ENCODE measurements around the gene SLC8A1.

Gene SLC8A1

DNA sequence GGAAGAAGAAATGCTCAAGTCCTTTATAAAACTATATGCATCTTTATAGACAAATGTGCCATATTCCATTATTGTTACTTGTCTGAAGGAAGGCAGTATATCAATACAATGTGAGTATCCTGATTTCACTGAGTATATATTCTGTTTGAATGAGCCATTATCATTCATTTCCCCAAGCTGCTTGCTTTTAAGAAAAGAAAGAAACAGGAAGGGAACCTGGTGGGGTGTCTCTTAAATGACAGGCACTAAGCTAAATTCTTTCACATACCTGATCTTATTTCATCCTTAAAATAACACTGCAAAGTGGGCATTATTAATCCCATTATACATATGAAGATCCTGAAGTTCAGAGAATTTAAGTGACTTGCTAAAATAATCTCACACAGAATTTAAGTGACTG, 307.9 kb downstream of the SLC8A1 start:
- DNase-seq (ENCODE audit: low spot score): no peak

DNA sequence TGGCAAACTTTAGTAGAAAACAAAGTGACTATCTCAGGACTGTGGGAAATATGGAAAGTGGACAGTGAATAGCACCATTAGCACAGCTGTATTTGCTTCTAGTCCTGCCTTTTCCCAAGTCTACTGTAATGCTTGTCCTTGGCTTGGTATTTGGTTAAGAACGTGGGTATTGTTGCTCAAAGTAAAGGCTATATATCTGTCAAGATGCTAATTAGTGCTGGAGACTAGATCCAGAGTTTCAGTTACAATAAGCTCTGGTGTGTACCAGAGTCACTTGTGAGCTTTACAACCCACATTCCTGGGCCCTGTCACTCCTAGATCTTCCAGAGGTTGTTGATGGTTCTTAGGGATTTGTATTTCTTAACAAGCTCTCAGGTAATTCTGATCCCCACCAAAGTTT, 313.6 kb downstream of the SLC8A1 start:
- no peak for DNase-seq (ENCODE audit: low spot score)

DNA sequence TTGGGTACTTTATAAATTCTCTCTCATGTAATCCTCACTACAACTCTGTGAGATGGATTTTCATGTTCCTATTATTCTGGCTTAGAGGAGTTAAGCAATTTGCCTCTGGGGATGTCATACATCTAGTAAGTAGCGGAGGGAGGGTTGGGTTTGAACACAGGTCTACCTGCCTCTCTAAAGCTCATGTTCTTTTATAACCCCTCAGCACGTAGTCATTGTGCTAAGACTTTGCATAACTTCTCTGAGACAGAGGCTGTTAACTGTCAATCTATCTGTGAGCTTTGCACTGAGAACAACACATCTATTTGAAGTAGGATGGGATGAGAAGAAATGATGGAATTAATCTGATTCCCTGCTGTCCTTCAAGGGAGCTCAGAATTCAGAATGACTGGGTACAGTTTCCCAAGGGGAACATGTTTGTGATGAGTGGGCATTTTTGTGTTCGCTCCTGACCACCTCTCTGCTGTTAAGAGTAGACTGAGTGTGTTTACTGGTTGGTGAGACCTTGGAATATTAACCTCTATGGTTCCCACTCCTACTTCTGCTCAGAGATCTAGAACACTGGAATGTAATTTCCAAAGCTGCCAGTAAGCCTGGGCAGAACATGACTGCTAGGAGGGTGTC, 320.7 kb downstream of the SLC8A1 start:
- no peak for DNase-seq (ENCODE audit: low spot score)

DNA sequence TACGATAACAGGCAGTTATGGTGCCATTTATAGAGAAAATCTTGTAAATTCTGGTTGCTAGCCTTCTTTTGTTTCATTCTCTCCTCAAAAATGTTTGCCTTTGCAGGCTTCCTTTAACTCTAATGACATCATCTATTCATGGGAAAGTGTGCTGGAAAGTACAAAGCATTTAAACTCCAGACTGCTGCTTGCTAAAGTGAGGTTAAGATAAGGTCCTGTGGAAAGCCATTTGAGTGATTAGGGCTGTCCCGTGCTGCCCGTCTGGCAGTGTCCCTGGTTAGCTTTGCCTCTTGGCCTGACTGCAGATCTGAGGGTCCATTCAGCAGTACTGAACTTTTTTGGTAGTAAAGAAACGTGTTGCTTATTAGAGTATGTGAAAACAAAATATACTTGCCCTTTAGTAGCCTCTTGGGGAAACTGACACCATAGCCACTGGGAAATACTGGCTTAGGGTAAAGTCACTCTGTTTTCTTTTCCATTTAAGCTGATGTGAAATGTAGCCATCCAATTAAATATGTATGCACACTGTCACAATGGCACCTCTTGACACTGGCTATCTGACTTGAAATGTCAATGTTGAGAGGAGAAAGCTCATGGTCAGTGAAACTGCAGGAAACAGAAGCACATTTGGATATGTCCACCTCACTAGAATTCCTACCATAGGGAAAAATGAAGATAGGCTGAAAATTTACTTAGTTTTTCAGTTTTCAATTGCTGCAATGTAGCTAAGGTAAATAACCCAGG, 321.5 kb downstream of the SLC8A1 start:
- no peak for DNase-seq (ENCODE audit: low spot score)

DNA sequence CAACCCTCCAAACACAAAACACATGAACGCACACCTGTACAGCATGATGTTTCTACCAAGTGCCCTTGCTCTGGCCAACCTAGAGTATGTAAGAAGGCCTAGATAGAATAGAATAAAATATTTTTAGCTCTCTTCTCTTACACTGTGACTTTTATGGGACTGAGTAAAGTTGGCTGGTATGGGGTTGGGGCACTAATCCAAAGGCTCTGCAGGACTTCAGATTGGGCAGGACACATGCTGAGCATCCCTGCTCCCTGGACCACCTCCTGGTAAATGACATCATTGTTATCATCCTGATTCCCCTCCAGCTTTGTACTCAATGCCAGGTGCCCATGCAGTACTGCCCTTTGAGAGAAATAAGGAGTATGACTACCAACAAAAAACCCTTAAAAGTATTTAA, 322.2 kb downstream of the SLC8A1 start:
- no peak for DNase-seq (ENCODE audit: low spot score)

DNA sequence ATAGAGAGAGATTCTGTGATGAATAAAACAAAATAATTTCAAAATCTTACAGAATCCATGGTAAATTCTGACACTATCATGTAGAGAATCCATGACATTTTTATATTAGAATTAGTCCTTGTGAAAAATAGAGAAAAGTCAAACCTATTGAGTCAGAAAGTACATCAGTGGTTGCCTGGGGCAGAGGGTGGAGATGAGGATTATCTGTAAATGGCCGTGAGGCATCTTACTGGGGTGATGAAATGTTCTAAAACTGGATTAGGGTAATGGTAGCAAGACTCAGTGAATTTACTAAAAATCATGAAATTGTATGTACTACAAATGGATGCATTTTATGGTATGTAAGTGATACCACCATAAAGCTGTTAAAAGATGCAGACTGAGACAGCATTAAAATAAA, 323.1 kb downstream of the SLC8A1 start:
- DNase-seq (ENCODE audit: low spot score): no peak

DNA sequence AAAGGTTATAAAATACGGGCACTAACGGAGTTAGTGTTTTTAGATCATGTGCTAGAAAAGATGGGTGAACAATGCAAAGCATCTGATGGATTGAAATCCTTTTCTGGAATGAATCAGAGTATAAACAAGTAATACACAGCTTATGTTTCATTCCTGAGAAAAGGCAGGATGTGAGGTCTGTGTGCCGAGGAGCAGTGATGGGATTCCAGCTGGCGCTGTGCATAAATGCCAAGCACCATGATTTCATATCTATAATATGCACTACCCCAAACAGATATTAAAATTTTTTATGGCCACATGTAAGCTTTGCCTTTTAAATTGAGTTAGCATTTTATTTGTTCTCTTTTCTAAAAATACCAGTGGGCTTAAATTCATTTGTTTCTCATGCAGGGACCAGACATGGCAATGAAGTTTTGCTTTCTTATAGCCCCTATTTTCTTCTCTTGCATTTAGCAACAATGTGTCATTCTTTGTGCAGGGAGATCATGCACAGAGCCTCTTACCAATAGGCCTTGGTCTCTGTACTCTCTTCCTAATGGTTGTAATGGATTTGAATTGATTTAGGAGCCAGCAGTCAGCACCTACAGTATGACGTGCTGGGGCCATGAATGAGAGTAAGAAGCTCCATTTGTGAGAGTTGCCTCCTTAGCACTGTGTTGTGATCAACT, 323.9 kb downstream of the SLC8A1 start:
- no peak for DNase-seq (ENCODE audit: low spot score)

DNA sequence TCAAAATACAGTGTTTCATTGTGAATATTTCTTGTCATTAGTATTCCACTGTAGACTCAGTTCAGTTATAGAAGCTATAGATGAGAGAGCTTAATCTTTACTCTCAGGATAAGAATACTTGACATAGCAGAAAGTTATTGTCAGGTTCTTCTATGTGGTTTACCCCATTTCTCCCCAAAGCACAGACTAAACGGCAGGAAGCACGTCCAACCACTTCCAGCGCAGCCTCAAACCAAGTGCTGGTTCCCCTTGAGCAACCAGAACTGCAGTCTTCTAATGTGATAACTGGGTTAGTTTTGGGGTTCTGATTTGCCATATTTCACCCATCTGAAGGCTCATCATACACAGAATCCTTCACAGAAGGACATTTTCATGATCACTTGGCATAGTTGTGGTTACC, 324.7 kb downstream of the SLC8A1 start:
- no peak for DNase-seq (ENCODE audit: low spot score)

DNA sequence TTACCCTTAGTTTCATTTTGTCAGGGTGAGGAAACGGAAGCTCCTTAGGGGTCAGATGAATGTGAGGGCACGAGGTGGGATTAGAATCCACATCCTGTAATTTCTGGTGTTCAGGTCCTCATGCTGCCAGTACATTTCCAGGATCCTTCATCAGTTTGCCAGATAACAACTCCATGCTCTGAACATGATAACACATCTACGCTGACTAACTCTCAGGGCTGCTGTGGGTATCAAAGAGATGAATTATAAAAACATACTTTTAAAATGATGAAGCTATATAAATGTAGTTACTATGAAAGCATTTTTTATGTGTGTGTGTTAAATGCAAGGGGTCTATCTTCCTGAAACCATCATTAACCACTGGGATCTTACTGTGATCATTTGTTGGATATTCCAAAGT, 325.9 kb downstream of the SLC8A1 start:
- no peak for DNase-seq (ENCODE audit: low spot score)

DNA sequence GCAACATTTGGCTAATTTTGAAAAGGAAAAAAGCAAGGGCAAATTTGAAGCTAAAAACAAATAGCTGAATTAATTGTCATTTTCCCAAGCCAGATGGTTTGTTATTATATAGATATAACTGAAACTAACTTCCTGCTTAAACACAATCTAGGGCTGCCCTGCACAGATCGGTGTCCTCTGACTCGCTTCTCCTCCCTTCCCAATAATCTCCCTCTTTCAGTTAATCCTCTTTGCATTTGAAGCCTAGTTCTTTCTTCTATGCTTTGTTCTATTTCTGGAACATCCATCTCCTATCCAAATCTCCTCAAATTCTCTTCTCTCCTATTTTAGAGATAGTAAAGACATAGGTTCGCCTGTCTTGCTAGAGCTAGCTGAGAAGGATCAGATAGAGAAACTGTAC, 328.1 kb downstream of the SLC8A1 start:
- no peak for DNase-seq (ENCODE audit: low spot score)

DNA sequence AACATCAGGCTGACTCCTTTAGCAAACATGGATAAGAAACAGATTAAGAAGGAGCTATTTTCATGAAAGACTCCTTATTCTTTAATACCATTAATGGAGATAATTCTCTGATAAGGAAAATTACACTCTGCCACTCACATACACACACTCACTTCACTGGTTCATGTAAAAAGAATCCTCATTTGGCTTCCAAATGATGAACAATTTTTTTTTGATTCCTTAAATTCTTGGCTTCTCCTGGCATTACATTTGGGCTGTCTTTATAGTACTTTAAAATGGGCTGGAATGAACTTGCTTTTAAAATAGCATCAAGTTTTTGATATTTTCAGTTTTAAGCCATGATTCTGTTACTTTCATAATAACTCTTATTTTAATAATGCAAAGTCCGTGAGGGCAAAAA, 328.6 kb downstream of the SLC8A1 start:
- DNase-seq (ENCODE audit: low spot score): no peak

DNA sequence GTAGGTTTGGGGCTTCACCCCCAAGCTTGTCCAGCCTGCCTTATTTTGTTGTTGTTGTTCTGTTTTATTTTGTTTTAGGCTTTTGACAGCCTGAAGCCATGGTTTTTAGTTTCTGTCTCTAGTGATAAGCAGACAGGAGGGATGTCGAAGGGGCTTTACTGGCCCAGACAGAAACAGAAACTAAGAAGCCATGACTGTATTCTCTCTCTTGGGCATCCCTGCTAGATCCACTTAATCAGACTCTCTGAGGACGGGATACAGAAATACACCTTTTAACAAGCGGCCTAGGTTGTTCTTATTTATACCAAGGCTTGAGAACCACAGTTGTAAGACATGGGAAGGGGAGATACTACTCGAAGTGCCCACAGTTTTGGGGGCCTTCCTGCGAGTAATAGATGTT, 330.9 kb downstream of the SLC8A1 start:
- DNase-seq (ENCODE audit: low spot score): no peak

DNA sequence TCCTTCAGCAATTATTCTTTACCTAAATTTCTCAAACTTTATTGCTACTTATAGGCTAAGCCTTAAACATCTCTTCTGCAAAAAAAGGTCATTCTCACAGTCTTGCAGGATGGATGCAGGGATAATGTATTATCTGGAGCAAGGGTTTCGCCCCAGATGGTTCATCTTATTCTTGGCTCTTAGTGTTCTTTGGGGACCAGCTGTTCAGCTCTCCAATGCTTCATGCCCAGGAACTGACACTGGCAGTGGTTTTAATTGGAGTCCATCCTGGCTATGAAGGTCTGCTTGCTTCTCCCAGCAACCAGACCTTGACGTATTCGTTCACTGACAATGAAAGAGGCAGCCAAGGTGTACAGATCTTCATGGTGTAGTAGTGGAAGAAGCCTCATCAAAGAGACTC, 331.9 kb downstream of the SLC8A1 start:
- no peak for DNase-seq (ENCODE audit: low spot score)

DNA sequence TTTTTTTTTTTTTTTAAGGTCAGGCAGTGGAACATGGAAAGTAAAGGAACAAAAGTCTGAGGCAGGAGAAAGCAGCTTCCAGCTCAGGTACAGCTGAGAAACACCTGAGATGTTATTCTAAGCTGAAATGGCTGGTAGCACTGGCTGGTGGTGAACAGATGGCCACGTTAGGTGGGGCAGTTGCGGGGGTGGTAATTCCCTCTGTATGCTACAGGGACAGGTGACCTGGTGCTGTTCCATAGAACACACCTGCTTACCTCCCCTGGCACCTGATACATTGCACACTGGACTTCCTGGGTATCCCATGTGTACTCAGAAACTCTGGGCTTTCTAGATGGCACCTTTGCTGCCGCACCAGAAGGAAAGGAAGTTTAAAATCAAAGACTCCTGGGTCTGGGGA, 333.3 kb downstream of the SLC8A1 start:
- no peak for DNase-seq (ENCODE audit: low spot score)

DNA sequence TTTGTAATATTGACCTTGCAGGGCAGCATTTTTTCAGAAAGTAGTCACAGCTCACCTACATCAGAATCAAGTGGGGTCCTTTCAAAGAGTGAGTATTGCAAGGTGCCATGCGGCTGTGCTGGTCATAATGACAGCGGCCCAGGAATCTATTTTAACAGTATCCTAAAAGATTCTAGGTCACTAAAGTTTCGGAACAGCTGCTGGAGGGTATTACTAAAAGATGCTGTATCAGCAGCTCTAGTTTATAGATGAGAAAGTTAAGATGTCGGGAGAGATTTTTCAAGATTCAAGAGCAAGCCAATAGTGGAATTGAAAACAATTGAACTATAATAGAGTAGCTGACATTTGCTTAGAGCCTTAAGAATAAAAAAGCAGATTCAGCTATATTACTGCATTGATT, 336.0 kb downstream of the SLC8A1 start:
- DNase-seq (ENCODE audit: low spot score): no peak

DNA sequence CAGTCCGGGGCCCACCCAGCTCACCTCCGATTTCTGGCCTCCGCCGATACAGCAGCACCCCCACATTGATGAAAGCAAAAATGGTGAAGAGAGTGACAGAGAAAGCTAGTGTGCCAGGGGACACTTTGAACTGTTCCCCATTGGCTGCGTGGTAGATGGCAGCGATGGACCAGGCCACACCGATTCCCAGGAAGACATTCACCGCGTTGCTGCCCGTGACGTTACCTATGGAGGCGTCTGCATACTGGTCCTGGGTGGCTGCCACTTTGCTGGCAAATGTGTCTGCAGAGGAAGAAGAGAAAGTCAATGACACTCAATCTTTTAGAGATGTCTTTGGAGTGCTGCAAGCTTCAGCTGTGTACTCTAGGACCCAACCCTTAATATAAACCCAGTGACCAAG, 336.5 kb downstream of the SLC8A1 start:
- DNase-seq (ENCODE audit: low spot score): no peak

DNA sequence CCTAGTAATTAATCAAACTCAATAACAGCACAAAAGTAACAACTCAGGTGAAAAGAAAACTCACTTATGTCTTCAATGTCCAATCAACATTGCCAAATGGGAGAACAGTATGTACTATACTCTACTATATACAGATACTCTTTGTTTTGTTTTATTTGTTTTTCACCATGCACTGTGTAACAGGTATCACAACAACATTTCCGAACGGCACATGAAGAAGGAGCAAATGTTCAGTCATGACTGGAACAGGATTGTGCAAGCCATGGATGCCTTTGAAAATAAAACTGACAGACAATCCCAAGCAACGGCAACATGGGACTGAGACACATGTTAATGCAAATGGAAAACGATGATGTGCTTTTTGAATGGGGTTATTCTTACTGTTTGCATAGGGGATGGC, 337.9 kb downstream of the SLC8A1 start:
- DNase-seq (ENCODE audit: low spot score): no peak

DNA sequence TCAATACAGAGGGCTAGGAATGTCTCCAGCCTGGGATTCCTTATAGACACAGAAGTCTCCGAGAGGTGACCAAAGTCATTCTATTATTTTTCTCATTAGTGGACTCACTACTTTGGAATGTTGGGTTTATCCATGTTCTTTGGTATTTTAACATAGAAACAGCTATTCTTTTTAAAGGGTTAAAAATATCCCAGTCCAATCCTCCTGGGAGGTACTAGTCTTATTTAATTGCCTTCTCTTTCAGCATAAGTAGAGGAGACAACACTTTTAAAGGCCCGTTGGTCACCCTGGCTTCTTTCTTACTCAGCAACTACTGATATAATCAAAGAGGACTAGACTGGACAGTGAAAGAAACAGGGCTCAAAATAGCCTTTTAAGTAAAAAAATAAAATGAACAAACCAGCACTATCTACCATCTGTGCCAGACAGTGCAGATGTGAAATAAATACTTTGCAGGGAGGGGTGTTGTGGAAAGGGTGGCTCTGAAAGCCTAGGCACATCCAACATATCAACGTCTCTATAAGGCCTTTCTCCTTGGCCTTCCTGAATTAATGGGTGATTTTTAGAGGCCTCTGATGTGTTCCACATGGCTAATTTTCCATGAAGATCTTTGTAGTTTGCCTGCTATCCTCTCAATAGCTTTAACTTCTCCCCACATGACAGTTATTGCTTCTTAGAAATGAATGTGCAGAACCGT, 338.5 kb downstream of the SLC8A1 start:
- no peak for DNase-seq (ENCODE audit: low spot score)

DNA sequence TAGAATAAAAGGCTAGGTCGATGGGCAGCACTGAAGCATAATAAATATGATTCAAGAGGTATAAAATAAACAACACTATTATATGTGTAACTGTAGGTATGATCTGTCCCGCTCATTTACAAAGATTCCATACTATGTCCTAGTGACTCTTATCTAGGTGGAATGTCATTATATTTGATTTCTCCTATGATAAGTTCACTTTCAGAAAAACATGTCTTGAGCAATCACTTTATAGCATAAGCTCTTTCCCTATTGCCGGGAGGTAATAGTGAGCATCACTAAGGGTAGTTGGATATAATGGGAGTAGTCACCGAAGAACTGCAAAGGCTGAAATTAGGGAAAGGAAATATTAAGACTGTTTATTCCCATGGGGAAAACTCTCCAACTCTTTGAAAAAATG, 342.5 kb downstream of the SLC8A1 start:
- no peak for DNase-seq (ENCODE audit: low spot score)

DNA sequence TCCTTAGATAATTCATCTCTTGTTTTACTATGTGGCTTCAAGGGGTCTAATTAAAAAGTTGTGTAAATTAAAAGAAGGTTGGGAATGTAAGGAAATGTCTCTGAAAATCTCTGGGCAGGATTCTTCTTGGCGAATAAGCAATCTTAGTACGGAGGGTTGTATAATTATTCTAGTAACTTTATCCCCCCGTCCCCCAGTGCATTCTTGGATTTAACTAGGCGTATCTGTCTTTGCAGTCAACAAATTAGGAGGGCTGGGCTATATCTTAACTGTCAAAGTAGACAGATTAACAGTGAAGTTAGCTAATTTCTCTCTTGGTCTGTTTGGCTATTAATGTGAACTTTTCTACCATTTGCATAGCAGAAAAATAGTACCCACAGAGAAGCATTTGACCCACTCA, 343.0 kb downstream of the SLC8A1 start:
- no peak for DNase-seq (ENCODE audit: low spot score)

DNA sequence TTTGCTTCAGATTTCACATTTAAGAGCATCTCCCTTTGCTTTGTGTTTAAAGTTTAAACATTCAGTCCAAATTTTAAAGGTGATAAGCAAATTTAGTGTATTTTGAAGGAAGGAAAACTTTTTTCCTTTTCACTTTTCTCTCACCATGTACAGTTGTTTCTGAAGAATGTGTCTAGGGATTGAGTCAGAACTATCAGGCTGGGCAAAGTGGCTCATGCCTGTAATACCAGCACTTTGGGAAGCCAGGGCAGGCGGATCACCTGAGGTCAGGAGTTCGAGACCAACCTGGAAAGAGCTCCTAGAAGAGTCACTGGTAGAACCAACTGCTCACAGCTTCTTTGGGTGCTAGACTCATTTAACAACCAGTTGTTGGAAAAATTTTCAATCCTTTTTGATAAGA, 345.8 kb downstream of the SLC8A1 start:
- DNase-seq (ENCODE audit: low spot score): no peak

DNA sequence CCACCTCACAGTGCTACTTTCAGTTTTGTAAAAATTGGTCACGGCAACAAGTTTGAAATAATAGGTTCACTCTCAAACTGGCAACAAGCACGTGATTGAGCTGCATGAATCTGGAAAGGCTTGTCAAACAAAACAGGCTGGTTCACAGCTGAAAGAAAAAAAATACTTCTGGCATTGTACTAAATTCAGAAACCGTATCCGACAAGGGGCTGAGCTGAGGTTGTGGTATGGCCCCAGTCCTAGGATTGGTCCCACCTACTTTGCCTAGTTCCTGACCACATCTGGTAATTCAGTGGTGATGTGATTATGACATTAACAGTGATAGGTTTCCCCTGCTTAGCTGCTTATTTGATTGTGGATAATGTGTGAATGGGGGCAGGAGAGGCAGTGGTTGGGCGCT, 346.3 kb downstream of the SLC8A1 start:
- no peak for DNase-seq (ENCODE audit: low spot score)

DNA sequence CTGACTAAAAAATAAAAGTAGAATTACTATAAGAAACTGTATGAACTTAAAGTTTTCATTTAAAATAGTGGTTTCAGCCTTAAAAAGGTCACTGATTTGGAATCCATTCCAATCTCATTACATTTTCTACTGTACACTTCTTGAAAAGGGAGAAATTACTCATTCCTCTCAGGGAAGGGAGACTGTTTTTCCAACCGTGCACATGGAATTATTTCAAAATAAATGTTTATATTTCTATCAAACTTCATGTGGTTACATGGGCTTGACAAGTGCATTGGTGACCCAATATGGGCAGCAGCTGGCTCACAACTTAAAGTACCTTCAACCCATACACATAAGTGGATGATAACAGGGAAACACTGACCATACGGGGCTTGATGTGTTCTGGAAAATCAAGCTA, 348.3 kb downstream of the SLC8A1 start:
- DNase-seq (ENCODE audit: low spot score): no peak

Measured in COLO829 (cell line).